NCI-H226 (cell line): ENCODE measurements around the gene ERCC6L2.

Source experiments
- DNase-seq: peaks from one replicate; pipeline ENCODE4 v3.0.0-alpha.2; 2015

The ERCC6L2 gene

GRCh38 chr9:95864852-95865580, 10.5 kb upstream of the ERCC6L2 start:
- DNase-seq: no peak

GRCh38 chr9:95870352-95870751, 5.1 kb upstream of the ERCC6L2 start:
- DNase-seq: no peak

GRCh38 chr9:95870906-95871305, 4.6 kb upstream of the ERCC6L2 start:
- no peak for DNase-seq

- DNase-seq: no peak
Measured at GRCh38 chr9:95874303-95874988, 1.0 kb upstream of the ERCC6L2 start.

- no peak for DNase-seq
Measured at GRCh38 chr9:95874989-95875304, 544 bp upstream of the ERCC6L2 start.

GRCh38 chr9:95876138-95876444, 600 bp downstream of the ERCC6L2 start:
- no peak for DNase-seq

GRCh38 chr9:95876595-95876994, 1.1 kb downstream of the ERCC6L2 start:
- no peak for DNase-seq

GRCh38 chr9:95877984-95878383, 2.5 kb downstream of the ERCC6L2 start:
- no peak for DNase-seq

GRCh38 chr9:95879591-95879990, 4.1 kb downstream of the ERCC6L2 start:
- DNase-seq: no peak

GRCh38 chr9:95880021-95880690, 4.7 kb downstream of the ERCC6L2 start:
- DNase-seq: peak; percentile 8

GRCh38 chr9:95887926-95888497, 12.5 kb downstream of the ERCC6L2 start:
- no peak for DNase-seq

GRCh38 chr9:95890594-95890993, 15.1 kb downstream of the ERCC6L2 start:
- DNase-seq: no peak

- DNase-seq: no peak
Measured at GRCh38 chr9:95891067-95891671, 15.7 kb downstream of the ERCC6L2 start.

- DNase-seq: no peak
Measured at GRCh38 chr9:95892690-95893089, 17.2 kb downstream of the ERCC6L2 start.

GRCh38 chr9:95896580-95896979, 21.1 kb downstream of the ERCC6L2 start:
- DNase-seq: no peak

GRCh38 chr9:95901506-95901905, 26.0 kb downstream of the ERCC6L2 start:
- DNase-seq: no peak

- DNase-seq: no peak
Measured at GRCh38 chr9:95903398-95903797, 27.9 kb downstream of the ERCC6L2 start.

- no peak for DNase-seq
Measured at GRCh38 chr9:95907794-95908193, 32.3 kb downstream of the ERCC6L2 start.

- DNase-seq: peak; percentile 2
Measured at GRCh38 chr9:95910023-95910707, 34.7 kb downstream of the ERCC6L2 start.

GRCh38 chr9:95910770-95911340, 35.4 kb downstream of the ERCC6L2 start:
- DNase-seq: no peak

- DNase-seq: peak; percentile 2
Measured at GRCh38 chr9:95912773-95913172, 37.3 kb downstream of the ERCC6L2 start.

- no peak for DNase-seq
Measured at GRCh38 chr9:95920017-95920416, 44.5 kb downstream of the ERCC6L2 start.

GRCh38 chr9:95923794-95924193, 48.3 kb downstream of the ERCC6L2 start:
- DNase-seq: no peak
